NCI-H524 (cell line): ENCODE results near the gene TAF8.
A peak's percentile ranks its signal among the peaks of the same experiment; 100 is the strongest.
"Not testable (repeated sequence)": the region's sequence is repeated elsewhere in the genome, so short reads cannot be mapped to it uniquely, and the experiment has no call there.

Source experiments
- DNase-seq, 2 experiments: peaks; one replicate each; lab custom pipeline; 2025; lab: John Stamatoyannopoulos, UW

TAF8 gene

GRCh38 chr6:42029062-42029685 lies 21.1 kb upstream of the TAF8 start:
- peak in 1 of 2 experiments; percentile 20 for DNase-seq

DNA sequence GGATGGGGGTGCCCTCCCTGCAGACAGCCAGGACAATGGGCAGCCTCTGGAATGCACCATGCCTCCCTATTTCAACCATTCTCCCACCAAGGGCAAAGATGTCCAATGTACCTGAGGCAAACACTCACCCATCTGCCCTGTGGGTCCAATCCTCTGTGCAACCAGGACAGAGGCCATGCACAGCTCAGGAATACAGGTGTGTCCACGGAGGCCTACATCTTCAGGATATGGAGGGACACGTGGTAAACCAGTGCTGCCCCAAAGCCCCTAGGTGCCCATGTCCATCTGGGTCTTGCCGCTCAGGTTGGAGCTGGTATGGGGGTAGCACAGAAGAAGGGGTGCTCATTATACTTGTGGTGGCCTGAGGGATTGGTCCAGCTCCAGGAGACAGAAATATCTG lies 20.4 kb upstream of the TAF8 start:
- no peak for DNase-seq

DNA sequence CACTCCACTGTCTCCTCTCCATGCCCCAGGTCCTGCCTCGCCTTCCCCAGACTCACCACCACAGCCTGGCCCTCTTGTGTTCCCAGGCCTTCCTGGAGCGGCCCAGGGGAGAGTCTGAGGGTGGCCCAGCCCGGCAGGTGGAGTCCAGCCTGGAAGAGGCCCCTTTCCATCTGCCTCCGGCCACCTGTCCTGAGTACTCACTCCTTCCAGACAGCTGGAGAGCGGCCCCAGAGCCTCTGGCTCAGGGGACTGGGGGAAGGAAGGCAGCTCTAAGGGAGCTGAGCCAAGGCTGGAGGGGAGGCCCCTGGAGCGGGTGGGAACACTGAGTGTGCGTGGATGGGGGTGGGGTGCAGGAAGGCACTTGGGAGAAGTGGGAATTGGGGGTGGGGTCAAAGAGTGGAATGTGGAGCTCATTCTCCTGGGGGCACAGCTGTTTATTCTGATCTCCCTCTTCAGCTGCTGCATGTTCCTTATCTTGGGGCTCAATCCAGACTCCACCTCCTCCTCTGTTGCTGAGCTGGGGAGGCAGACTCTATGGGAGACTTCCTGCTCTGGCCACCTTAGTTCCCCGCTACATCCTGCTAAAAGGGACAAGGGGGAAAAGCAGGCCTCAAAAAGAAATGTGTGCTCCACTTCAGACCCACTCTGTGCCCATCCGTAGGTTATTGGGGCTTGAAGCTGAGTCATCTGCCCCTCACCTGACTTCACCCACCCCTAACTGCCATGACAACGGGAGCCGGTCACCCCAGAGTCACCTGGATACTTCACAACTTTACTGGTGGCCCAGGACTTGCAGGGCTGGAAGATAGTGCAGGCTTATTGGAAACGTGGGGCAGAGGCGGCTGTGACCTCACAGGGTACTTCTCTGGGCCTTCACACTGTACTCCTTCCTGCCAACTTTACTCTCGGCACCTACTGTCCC lies 19.5 kb upstream of the TAF8 start:
- peak; percentile 52 to 89 for DNase-seq

DNA sequence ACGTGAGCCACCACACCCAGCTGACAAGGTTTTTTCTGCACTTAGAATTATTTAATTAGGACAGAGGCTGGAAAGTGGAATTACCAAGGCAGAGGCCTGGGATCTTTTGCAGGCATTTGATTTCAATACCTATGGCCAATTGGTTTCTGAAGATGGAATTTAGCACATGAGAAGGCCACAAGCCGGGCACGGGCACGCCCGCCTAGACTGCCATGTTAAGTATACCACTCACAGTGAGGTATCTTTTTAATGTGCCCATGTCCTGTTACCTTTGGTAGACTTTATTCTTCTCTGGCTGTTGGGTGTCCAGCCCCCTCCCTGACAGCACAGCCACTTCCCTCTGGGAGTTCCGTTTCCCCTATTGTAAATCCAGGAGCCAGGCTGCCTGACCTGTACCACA lies 18.0 kb upstream of the TAF8 start:
- DNase-seq: no peak

DNA sequence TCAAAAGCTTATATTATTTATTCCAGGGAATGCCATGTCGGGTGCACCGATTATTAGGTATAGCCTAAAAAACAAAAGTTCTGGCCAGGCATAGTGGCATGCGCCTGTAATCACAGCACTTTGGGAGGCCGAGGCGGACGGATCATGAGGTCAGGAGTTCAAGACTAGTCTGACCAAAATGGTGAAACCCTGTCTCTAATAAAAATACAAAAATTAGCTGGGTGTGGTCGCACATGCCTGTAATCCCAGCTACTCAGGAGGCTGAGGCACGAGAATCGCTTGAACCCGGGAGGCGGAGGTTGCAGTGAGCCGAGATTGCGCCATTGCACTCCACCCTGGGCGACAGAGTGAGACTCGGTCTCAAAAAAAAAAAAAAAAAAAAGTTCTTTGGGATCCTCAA lies 12.7 kb upstream of the TAF8 start:
- not testable (repeated sequence) for DNase-seq

DNA sequence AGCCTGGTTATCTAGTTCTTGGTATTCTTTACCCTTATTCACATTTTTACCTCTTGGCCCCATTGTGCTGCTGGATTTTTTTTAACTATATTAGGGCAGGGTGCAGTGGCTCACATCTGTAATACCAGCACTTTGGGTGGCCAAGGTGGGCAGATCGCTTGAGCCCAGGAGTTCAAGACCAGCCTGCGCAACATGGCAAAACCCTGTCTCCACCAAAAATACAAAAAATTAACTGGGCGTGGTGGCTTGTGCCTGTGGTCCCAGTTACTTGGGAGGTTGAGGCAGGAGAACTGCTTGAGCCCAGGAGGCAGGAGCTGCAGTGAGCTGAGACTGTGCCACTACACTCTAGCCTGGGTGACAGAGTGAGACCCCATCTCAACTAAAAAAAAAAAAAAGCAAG lies 12.2 kb upstream of the TAF8 start:
- no peak for DNase-seq

DNA sequence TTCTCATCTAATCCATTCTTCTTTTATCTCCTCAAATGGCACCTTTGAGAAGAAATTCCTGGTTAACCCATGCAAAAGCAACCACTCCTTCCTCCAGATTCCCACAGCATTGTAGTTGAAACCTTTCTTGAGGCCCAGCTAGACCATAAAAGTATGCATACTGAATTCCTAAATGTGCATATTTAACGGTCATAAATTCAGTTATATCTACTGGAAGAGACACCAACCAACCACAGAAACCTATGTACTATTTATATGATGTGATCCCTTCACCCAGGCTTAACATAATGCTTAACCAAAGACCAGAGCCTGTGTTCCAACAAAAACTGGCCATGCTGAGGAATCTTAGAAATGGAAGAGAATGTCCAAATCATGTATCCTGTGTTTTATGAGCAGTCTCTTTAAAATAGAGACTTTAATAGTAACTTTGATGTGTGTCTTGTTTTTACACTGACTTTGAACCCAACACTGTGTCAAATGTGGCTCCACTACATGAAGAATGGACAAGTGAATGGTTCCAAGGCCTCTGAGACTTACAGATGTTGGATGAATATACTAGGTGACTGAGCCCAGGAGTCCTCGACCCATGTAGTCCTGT lies 11.4 kb upstream of the TAF8 start:
- no peak for DNase-seq

GRCh38 chr6:42040856-42041480 lies 9.4 kb upstream of the TAF8 start:
- no peak for DNase-seq

GRCh38 chr6:42041481-42042053 lies 8.8 kb upstream of the TAF8 start:
- DNase-seq: peak in 1 of 2 experiments; percentile 41

- no peak for DNase-seq
Measured at GRCh38 chr6:42042108-42042507, 8.2 kb upstream of the TAF8 start.

DNA sequence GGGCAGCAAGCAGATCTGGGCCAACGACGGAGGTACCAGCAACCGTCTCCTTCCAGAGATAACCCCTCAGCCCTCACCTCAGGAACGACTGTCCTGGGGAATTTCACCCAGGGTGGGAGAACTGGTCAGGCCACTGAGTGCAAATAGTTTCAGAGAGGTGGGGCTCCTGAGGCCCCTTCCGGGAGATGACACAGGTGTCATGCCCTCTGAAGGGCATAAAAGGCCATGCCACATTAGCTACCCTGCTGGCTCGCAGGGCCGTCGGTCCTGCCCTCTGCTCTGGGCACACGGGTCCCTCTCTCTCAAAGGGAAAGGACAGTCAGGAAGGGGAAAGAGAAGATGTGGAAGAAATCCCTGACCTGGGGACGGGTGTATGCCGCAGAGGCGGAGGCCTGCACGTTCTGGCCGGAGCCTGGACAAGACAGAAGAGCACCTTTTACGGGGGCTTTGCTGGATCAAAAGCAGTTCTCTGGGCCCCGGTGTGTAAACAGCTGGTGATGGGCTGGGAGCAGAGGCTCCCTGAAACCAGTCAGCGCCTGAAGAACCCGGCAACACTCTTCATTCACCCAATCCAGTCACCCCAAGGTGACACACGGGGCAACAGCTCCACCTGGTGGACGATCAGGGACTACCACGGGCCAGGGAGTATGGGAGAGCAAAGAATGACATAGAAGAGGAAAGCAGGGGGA lies 6.4 kb upstream of the TAF8 start:
- peak; percentile 79 to 87 for DNase-seq

DNA sequence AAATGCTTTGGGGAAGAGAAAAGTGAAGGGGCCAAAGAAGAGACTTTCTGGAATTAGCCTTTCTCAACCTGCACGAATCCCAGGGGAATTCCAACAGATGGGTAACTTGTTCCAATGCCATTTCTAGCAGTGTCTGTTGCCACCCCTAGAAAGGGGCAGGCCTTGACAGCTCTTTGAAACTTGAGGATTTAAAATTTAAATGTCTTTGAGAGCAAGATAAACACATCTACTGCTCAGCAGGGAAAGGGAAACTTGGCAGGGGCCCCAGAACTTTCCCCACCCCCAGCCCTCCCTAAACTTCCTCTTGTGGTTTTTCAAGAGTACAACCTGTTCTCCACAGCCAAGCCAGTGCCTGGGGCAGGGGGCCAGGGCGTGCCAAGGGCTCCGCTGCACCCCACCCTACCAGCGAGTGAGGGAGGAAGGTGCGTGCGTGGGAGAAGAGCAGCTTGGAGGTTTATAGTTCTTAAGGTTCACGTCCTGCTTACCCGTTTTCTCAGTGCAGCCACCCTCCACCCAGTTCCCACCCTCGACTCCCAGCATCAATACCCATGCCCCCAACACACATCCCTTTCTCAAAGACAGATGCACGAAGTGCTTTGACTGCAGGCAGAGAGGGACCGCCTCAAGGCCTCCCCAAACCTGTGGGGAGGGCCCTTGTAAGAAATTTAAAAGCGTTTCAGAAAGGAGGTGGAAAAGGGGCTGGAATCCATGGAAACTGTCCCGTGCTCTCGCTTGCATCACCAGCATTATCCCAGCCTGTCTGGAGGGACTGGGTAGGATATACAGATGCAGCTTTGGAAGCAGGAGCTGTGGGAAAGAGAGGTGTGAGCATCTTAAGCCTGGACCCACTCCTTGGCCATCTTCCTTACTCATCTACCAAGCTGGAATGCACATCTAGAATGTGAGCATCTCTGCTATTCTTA lies 4.5 kb upstream of the TAF8 start:
- no peak for DNase-seq

GRCh38 chr6:42046464-42047212 lies 3.7 kb upstream of the TAF8 start:
- DNase-seq: no peak

DNA sequence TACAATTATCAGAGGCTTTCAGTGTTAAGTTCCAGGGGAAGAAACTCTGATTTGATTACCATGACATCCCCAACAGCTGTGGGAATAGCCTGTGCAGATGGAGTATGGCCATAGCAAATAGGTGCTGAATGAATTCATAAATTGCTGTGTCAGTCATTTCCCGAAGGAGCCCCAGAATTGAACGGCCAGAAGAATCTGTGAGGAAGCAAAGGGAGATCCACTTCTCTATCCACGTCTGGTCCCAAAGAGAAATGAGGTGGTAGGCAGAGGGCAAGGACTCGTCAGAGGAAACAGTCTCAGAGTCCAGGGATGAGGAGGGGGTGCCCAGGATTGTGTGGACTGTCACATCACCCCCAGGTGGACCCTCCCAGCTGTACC lies 3.1 kb upstream of the TAF8 start:
- DNase-seq: no peak

- DNase-seq: no peak
Measured at GRCh38 chr6:42047790-42048405, 2.4 kb upstream of the TAF8 start.

- no peak for DNase-seq
Measured at GRCh38 chr6:42049116-42049809, 1.1 kb upstream of the TAF8 start.

DNA sequence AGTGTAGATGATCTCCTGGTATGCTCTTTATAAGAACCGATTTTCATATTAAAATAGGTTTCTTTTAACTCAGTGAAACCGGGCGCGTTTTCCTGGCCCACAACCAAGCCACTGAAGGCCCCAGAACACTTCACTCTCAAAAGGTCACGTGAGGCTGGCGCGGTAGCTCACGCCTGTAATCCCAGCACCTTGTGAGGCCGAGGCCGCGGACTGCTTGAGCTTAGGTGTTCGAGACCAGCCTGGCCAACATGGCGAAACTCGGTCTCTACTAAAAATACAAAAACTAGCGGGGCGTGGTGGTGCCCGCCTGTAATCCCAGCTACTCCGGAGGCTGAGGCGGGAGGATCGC lies 402 bp upstream of the TAF8 start:
- no peak for DNase-seq

- DNase-seq: no peak
Measured at GRCh38 chr6:42051268-42051653, 937 bp downstream of the TAF8 start.

DNA sequence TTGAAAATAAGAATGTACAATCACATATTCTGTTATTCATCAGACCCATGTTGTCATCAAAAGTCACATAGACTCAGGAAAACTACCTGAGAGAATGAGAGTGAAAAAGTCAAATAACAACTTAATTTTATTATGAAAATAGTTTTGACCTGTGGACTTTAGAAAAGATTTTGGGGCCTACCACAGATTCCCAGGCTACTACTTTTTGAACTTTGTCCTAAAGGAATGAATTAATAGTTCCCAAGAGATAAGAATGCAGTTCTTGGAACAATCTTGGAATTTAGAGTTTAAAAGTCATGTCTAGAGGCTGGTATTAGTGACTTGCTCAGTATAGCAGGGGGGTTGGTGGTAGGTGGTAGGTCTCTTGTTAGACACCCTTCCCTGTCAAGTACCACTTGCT lies 3.3 kb downstream of the TAF8 start:
- DNase-seq: no peak
